ENCODE results near the gene IL1RAPL1.

Gene IL1RAPL1

GRCh38 chrX:28979877-28980276, 392.6 kb downstream of the IL1RAPL1 start:
- DNase-seq (ENCODE audit: low read depth): no peak

DNA sequence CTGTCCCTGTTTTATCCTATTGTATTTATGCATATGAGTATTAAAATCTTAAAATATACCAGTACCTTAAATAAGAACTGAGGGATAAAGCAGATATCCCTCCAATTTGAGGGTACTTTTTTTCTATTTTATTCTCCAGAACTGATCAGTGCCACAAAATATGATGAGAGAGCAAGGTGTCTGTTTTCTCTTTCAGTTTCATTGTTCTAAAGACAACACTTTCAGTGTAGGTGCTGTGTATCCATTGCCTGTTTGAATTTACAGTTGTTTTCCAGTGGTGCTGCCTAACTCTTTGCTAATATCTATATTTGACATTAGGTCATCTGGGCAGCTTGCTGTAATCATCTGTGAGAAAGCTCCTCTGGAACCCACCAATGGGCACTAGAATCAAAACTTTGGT, 394.7 kb downstream of the IL1RAPL1 start:
- DNase-seq (ENCODE audit: low read depth): no peak

DNA sequence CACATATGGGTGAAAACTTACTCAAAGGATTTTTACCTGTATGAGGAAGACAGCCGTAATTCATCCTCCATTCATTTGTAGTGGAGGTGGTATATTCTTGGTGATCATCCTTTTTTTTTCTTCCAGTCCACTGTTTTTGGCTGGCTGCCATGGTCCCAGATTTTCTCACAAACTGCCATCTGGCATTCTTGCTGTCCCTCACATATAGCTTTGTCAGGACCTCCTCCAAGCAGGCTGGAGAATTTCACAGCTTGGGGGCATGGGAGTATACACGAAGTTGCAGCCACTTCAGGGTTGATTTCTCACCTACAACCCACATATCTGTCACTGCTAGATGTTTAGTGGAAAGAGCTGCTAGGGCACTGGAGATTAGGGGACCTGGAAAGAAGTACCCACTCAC, 401.0 kb downstream of the IL1RAPL1 start:
- no peak for DNase-seq (ENCODE audit: low read depth)

GRCh38 chrX:28997706-28998463, 410.6 kb downstream of the IL1RAPL1 start:
- DNase-seq (ENCODE audit: low read depth): no peak

DNA sequence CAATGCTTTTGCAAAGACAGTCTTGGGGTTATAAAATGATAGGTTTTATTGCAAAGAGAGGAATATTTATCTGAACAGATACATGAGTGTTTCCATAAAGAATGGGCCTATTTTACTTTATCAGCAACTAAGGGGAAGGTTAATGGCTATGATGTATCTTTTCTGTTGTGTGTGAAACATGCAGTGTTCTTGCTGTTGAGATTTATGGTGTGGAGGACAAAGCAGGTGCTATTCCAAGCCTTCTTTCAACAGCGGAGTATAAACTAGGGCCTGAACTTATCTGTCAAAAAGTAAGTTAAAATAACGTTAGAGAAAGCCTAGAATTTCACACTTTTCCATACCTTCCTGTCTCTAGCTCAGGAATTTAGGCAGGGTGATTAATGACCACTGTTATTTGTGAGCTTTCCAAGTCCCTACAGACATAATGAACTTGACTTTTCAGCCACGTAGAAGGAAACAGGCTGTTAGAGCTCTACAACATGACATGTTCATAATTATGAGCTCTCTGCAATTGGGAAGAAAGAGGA, 411.4 kb downstream of the IL1RAPL1 start:
- DNase-seq (ENCODE audit: low read depth): no peak

DNA sequence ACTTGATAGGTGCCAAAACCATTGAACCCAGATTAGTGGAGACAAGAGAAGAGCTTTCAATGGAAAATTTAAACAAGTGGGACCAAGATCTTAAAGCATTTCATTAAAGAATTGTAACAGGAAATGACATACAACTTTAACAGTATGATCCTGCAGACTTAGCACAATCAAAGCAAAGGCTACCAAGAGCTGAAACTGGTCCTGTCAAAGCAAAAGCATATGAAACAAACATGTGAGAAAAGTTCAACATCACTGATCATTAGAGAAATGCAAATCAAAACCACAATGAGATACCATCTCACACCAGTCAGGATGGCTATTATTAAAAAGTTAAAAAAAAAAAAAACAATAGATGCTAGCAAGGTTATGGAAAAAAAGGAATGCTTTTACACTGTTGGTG, 425.6 kb downstream of the IL1RAPL1 start:
- DNase-seq (ENCODE audit: low read depth): no peak

GRCh38 chrX:29023207-29023606, 436.0 kb downstream of the IL1RAPL1 start:
- DNase-seq (ENCODE audit: low read depth): no peak

DNA sequence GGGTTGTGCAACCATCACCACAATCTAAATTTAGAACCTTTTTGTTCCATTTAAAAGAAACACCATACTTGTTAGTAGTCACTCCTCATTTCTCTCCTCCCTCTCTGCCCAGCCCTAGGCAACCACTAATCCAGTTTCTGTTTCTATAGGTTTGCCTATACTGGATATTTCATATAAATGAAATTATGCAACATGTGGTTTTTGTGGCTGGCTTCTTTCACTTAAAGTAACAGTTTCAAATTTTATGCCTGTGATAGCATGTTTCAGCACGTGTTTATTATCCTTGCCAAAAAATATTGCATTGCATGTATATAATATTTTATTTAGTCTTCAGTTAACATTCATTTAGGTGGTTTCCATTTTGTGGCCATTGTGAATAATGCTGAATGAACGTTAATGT, 437.6 kb downstream of the IL1RAPL1 start:
- no peak for DNase-seq (ENCODE audit: low read depth)

GRCh38 chrX:29039501-29039900, 452.3 kb downstream of the IL1RAPL1 start:
- no peak for DNase-seq (ENCODE audit: low read depth)

GRCh38 chrX:29040160-29040559, 452.9 kb downstream of the IL1RAPL1 start:
- DNase-seq (ENCODE audit: low read depth): no peak

DNA sequence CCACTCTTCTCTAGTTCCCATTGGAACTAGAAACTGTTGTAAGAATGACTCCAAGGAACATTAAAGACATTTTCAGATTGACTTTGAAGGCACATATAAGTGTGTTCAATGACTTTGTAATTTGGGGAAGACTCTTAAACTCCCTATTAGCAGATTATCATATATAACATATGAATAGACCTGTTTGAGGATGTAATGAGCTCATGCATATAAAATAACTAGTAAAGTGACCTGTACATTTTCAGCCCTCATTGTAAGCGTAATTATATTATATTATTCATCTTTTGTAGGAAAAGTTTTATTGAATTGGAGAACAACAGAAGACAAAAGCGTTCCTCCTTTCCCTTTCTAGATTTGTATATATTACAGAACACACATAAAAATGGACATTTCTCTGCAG, 455.1 kb downstream of the IL1RAPL1 start:
- no peak for DNase-seq (ENCODE audit: low read depth)

DNA sequence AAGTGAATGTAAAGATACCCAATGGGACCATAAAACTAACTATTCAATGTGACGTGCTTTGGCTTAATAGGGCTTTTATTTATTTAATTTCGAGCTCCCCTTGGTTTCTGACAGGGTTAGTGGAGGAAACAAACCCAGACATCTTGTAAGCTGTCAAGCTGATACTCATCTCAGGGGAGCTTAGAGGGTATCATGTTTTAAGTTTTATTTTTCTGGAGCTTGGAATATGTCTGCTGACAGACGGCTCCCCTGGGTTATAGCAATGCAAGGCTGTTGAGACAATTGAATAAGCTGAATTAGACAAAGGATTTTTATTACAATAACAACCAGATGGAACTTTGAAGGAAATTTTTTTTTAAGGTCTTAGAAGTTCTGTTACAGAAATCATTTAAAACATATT, 456.5 kb downstream of the IL1RAPL1 start:
- DNase-seq (ENCODE audit: low read depth): no peak

DNA sequence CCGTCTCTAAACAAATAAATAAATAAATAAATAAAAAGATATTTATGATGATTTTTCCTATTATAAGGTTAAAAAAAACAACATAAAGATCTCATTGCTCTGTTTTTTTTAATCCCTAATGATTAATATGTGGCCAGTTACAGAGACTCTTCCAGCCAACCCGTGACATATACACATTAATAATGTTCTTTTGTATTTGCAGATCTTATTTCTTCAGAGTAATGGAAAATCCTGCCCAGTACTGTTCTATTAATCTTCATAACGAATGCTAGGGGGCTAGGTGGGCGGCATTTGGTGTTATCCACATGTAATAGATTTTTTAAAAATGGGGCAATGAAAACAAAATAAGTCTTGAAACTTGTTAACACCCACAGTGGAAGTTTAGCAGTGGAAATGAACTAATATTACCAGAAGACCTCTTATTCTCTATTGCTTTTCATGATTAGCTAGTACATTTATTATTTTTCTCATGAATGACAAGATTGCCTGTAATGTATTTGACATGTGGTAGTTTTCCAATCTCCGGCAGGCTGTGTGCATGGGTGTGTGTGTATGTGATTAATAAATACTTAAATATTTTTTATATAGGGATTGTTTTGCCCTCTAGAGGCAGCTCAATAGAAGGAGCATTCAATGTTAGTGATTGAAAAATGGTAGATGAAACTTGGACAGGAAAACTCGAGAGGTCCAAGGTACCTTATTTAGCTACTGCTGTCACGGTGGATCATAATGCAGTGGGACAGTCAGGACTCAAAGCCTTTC, 457.4 kb downstream of the IL1RAPL1 start:
- DNase-seq (ENCODE audit: low read depth): no peak

GRCh38 chrX:29065477-29065876, 478.2 kb downstream of the IL1RAPL1 start:
- no peak for DNase-seq (ENCODE audit: low read depth)

DNA sequence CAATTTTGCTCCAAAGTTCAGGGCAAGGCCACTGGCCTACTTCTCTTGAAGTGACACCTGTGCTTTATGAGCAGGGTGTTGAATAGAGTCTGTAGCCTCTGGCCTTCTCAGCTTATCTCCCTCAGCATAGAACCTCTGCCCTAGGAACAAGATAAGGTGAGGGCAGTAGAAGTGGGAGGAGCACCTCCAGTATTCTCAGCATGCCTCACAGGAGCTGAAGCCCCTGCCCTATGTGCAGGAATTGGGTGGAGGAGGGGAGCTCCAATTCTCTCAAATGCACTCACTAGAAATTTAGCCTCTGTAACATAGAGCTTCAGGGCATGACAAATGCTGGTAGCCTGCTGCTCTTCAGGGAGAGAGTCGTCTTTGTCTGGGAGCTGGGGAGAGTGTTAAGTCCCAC, 479.3 kb downstream of the IL1RAPL1 start:
- DNase-seq (ENCODE audit: low read depth): no peak

- DNase-seq (ENCODE audit: low read depth): no peak
Observed at GRCh38 chrX:29067351-29067750, 480.1 kb downstream of the IL1RAPL1 start.

DNA sequence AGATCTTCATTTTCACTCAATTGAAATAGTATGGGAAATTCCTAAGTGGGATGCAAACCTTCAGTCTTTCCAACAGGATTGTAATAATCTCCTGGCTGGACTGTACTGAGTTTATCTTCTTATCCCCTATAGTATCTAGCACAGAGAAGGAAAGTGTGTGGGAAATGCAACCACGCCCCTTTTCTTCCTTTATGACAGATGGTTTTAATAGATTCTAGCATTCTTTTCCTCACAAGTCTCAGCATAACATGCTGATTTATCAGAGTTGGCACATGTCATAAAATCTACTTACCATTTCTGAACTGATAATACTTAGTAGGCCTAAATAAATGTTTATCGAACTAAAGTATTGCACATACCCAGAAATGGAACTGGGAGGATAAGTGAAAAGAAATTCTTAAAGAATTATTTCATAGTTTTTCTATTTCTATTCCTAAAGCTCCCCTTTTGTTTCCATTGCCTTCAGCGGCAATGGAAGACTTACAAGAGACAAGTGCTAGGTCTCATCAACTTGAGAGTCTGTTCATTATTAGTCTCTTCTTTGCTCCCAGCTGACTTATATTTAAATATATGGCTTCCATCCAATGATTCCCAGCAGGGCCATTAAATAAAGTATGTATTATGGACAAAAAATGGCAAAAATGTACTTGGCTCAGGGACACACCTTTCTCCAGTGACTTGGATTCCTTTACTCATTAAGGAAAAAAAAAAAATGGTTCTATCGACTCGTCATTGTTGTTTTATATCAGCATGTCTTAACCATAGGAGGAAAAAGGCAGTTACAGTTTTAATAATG, 484.5 kb downstream of the IL1RAPL1 start:
- no peak for DNase-seq (ENCODE audit: low read depth)

GRCh38 chrX:29082558-29082957, 495.3 kb downstream of the IL1RAPL1 start:
- DNase-seq (ENCODE audit: low read depth): no peak

GRCh38 chrX:29083823-29084222, 496.6 kb downstream of the IL1RAPL1 start:
- DNase-seq (ENCODE audit: low read depth): no peak

DNA sequence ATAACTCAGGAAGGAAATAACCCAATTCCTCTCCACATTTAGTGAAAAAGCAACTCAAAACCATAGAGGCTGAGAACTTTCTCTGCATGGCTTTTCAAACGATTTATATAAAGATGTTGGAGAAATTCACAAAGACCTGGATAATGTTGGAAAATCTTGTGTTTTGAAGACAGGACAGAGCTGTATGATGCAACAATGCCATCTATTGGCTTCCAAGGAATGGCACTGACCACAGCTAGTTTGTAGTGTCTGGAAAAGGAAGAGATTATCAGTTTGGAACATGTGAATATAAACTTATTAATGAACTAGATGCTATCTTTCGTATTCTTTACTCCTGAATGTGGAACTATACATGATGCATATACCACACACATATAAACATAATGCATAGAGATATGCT, 503.6 kb downstream of the IL1RAPL1 start:
- no peak for DNase-seq (ENCODE audit: low read depth)

DNA sequence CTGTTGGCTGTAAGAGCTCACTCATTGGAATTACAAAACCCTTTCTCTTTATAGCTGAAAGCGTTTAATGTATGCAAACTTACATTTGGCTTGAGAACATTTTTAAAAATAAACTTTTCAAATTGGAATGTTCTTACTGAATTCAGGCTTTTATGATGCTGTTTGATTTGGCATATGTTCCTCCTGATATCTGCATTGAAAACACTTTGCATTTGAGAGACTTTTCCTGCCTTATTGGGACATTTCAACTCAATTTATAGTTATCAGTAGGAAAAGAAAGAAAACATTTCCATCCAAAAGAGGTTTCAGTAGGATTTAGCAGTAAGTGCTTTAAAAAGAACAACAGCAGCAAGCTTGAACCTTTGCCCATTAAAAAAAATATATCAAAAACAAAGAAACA, 520.0 kb downstream of the IL1RAPL1 start:
- no peak for DNase-seq (ENCODE audit: low read depth)

DNA sequence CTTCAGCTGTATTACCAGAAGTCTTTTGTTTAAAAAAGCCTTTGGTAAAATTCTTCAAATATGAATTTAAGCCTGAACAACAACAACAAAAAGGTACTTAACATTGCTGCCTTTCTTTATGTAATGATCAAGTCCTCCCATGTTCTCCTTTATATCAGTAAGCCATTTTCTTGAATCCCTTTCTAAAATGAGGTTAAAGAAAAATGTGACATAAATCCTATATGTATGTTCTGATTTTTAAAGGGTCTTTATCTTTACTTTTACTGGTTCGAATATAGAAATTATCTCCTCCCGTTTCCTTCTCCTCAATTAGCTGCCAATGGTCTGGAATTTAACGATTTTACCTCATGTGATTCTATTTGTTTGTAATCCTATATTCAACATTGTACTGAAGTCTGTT, 522.8 kb downstream of the IL1RAPL1 start:
- no peak for DNase-seq (ENCODE audit: low read depth)

GRCh38 chrX:29113221-29113620, 526.0 kb downstream of the IL1RAPL1 start:
- no peak for DNase-seq (ENCODE audit: low read depth)
